NCI-H748 (cell line): ENCODE measurements around the gene HNRNPM.
A peak's percentile ranks its signal among the peaks of the same experiment; 100 is the strongest.
"Not testable (repeated sequence)": the region's sequence is repeated elsewhere in the genome, so short reads cannot be mapped to it uniquely, and the experiment has no call there.

ENCODE experiments used
- DNase-seq: peaks from one replicate; lab custom pipeline; 2025; ENCODE audit not compliant: unreplicated experiment; lab: John Stamatoyannopoulos, UW

The HNRNPM gene

DNA sequence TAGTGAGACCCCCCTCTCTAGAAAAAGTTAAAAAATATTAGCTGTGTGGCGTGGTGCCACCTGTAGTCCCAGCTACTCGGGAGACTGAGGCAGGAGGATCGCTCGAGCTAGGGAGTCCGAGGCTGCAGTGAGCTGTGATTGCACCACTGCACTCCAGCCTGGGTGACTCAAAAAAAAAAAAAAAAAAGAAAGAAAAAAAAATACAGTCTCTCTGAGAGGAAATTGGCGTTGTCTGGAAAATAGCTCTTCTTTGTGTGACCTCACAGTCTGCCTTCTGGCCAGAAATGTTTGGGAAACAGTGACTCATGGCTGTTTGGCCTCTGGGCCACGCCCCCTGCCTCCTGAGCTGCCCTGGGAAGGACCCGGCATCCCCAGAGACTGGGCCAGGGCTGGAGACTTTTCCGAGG lies 21.0 kb upstream of the HNRNPM start:
- no peak for DNase-seq

DNA sequence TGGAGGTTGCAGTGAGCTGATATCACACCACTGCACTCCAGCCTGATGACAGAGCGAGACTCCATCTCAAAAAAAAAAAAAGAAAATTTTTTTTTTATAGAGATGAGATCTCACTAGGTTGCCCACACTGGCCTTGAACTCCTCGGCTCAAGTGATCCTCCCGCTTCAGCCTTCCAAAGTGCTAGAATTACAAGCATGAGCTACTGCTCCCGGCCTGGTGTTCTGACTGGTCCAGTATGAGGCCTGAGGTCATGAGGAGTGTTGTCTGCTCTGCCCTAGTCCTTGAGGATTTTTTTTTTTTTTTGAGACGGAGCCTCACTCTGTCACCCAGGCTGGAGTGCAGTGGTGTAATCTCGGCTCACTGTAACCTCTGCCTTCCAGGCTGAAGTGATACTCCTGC lies 19.4 kb upstream of the HNRNPM start:
- DNase-seq: not testable (repeated sequence)

DNA sequence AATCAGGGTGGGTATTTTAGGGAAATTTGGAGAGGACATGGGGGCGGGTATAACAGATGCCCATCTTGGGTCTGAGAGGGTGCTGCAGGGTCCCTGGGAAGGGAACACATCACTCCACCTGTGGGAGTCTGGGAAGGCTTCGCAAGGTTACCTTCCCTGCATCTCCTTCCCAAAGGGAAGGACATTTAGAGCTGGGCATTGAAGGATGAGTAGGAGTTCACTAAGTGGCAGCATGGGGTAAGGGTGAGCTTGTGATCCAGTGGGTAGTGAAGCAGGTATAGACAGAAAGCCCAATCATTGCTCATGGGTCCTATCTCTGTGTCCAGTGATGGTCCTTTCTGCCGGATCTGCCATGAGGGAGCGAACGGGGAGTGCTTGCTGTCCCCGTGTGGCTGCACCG lies 18.5 kb upstream of the HNRNPM start:
- no peak for DNase-seq

DNA sequence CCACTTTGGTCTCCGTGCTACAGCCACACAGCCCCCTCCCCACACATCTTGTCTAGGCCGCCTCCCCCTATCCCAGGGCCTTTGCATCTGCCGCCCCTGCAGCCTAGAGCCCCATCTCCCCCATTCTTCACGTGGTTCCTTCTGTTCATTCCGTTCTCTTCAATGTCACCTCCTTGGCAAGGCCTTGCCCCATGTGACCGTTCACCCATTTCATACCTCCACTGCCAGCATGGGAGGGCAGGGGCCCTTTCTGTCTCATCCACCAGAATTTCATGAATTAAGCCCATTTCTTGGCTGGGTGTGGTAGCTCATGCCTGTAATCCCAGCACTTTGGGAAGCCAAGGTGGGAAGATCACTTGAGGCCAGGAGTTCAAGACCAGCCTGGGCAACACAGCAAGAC lies 15.7 kb upstream of the HNRNPM start:
- no peak for DNase-seq

DNA sequence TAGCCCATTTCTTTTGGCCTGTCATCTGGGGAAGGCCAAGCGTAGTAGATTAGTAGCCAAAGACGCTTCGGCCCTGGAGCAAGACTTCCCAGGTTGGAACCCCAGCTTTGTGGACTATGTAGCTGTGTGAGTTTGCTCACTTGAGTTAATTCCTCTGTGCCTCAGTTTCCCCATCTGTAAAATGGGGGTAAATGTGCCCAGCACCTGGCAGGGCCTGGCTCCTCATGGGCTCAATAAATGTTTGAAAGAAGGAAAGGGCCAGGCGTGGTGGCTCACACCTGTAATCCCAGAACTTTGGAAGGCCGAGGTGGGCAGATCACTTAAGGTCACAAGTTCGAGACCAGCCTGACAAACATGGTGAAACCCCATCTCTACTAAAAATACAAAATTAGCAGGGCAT lies 14.9 kb upstream of the HNRNPM start:
- DNase-seq: no peak

DNA sequence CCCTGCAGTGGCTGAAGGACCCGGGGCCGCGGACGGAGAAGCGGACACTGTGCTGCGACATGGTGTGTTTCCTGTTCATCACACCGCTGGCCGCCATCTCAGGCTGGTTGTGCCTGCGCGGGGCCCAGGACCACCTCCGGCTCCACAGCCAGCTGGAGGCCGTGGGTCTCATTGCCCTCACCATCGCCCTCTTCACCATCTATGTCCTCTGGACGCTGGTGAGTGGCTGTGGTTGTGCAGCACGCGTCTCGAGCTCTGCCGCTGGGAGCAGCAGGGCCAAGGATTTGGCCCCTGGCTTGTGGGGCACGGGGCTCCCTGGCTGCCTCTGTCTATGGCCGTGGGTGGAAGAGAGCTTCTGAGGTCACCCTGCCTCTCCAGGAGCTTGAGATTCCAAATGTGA lies 14.1 kb upstream of the HNRNPM start:
- no peak for DNase-seq

DNA sequence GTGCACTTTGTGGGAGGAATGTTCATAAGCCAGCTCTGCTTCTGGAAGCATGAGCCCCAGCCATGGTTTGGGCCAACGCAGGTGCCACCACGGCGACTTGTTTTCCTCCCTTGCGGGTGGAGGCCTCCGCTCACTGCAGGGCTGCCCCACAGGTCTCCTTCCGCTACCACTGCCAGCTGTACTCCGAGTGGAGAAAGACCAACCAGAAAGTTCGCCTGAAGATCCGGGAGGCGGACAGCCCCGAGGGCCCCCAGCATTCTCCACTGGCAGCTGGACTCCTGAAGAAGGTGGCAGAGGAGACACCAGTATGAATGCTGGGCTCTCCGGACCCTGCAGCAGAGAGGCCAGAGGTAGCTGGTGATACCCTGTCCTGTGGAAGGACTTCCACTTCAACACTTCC lies 6.5 kb upstream of the HNRNPM start:
- no peak for DNase-seq

DNA sequence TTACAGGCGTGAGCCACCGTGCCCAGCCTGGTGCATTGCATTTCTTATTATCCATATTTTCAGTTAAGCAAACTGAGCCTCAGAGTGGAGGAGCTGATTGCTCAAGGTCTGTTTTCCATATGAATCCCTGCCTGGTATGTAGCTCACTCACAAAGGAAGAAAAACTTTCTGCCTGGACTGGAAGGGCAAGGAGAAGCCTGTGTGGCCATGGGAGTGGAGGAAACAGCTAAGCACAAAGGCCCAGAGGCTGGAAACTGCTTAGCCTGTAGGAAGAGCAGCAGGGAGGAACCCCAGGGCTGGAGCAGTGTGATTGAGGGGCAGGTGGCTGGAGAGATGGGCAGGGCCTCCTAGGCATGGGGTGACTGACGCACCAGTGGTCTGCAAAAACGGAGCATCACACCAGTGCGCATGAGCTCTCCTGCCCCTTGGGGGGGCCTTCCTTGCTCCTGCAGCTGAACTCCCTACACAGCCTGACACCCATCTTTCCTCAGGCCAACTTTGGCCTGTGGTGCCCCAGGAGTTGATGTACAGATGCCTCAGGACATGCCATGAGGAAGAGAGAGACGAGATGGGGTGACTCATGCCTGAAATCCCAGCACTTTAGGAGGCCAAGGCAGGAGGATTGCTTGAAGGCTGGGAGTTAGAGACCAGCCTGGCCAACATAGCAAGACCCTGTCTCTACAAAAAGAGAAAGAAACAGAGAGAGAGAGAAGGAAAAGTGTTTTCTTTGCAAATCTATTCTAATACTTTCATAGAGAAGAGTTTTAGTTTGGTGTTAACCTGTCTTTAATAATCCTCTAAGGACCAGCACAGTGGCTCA lies 2.8 kb upstream of the HNRNPM start:
- DNase-seq: no peak

DNA sequence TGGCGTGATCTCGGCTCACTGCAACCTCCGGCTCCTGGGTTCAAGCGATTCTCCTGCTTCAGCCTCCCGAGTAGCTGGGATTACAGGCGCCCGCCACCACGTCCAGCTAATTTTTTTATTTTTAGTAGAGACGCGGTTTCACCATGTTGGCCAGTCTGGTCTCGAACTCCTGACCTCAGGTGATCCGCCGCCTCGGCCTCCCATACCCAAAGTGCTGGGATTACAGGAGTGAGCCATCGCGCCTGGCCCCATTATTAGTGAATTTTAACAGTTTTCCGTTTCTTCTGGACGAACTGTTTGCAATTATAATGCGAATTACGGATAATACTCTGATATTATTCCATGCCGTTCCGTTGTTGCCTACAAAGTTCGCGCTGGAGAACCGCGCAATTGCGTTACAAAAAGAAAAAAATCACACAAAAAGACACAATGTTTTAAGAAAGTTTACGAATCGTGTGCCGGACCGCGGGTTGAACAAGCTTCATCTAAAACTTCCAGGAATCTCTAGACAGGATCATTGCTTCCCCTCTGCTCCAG lies 567 bp upstream of the HNRNPM start:
- not testable (repeated sequence) for DNase-seq

DNA sequence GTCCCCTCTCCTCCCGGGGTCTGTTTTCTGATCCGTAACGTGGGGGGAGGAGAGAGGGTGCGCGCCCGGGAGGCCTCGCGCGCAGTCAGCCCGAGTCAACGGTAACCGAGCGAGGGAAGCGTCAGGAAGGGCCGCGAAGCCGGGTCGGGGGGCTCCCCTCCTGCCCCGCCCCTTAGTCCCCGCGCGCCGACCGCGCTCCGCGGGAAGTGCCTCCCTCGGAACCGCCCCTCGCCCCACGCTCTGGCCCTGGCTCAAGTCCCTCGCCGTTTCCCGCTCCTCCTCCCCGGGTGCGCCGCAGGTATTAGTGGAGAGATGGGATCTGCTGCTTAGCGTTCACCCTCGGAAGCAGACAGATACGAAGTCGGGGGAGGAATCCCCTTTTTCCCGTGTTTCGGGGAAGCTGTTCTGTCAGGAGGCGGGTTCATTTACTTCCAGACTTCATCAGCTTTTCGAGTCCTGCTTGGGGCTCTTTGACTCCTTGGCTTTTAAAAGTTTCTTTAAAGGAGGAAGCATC lies 770 bp downstream of the HNRNPM start:
- DNase-seq: peak; percentile 45

DNA sequence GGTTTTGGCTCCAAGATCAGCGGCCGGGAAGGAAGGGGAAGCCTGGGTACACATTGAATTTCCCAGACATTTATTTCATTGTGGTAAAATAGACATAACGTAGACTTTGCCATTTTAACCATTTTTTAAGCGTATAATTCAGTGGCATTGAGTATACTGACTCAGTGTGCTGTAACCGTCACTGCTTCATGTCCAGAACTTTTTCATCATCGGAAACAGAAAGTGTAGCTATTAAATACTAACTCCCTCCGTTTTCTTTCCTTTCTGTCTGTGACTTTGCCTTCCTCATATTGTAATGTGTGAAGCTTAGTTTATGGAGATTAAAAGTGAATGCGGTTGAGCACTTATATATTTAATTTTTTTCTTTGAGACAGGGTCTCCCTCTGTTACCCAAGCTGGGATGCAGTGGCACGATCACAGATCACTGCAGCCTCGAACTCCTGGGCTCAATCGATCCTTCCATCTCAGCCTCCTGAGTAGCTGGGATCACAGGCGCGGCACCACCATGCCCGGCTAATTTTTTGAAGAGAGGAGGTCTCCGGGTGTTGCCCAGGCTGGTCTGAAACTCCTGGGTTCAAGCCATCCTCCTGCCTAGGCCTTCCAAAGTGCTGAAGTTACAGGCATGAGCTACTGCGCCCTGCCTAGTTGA lies 1.4 kb downstream of the HNRNPM start:
- no peak for DNase-seq

DNA sequence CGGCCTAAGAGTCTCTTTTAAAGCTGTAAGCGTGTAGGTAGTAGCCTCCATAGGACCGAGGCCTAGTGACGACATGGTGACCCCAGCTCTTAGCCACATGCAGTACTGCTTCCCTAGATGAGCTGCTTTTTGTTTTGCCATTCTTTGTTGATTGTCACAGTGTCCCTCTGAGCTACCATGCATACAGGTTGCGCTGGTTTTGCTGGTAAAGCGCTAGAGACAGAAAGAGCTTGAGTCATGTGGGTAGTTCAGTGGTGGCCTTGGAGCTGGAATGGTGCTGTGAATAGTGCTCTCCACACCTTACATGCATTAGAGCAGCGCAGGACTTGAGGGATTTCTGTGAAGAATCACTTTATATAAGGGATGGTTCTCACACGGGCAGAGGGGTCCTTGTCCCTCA lies 5.1 kb downstream of the HNRNPM start:
- no peak for DNase-seq

DNA sequence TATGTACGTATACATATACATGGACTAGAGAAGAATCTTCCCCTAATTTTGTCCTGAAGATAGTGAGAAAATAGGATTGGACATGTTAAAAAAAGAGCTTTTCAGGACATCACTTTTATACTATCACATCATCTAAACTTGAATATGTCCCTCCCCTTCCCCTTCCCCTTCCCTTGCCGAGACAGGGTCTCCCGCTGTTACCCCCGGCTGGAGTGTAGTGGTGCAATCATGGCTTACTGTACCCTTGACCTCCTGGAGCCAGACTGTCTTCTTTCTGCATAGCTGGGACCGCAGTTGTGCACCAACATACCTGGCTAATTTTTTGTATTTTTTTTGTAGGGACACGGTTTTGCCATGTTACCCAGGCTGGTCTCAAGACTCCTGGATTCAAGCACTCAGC lies 6.6 kb downstream of the HNRNPM start:
- DNase-seq: no peak

DNA sequence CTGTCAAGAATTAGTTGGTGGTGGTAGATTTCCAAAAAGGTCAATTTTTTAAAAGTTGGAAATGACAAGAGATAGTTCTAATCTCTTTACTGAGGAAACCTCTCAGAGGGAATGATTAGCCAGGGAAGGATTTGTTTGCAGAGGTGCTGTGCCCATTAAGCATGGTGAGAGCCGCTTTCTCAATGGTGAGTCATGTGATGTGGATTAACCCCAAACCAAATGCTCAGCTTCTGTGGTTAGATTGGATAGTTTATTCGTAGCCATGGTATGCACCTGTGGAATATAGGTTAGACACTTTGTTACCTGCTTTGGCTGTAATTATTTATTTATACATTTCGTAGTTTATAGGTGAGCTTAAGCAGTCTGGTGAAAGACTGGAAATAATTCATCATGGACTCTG lies 7.1 kb downstream of the HNRNPM start:
- no peak for DNase-seq

DNA sequence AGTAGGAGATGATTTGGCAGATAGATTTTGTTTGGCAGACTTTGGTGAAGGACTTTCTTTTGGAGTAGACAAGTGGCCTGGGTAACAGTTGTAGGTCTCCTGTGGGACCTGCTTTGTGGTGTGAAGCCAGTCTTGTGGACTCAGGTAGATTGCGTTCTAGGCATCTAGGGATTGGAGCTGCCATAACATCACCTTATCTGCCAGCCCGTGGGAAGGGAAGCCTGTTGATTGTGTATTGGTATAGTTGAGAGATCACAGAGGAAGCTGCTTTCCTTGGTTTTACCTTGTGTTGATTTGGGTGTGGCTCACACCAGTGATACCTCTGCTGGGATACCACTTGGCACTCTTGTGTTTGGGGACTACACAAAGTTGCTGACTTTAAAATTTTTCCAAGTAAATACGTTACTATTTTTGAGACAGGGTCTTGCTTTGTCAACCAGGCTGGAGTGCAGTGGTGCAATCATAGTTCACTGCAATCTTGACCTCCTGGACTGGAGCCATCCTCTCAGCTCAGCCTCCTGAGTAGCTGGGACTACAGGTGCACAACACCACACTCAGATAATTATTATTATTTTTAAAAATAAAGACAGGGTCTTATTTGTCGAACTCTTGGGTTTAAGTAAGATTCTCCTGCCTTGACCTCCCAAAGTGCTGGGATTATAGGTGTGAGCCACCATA lies 7.8 kb downstream of the HNRNPM start:
- no peak for DNase-seq

DNA sequence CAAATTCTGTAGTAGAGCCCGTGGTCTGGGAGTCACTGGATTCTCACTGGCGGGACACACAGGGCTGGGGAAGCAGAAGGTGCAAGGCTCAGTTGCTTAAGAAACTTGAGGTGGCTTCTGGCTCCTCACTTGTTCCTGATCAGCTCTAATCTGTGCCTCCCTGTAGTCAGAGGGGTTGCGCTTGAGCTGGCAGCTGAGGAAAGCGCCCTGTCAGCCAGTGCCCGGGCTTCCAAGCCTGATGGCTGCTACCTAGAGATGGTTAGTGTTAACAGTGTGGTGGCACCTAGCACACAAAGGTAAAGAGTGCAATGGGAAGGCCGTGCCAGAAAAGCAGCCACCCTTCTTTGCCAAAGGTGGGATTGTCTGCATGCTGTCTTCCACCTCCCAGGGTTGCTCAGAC lies 8.8 kb downstream of the HNRNPM start:
- no peak for DNase-seq

DNA sequence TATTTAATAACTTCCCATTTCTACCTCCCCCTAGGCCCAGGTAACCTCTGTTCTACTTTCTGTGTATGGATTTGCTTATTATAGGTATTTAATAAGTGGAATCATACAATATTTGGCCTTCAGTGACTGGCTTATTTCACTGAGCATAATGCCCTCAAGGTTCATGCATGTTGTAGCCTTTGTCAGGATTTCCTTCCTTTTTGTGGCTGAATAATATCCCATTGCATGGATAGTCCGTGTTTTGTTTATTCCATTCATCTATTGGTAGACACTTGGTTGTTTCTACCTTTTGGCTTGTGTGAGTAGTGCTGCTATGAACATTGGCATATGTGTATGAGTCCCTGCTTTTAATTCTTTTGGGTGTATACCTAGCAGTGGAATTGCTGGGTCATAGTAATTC lies 9.4 kb downstream of the HNRNPM start:
- DNase-seq: no peak

DNA sequence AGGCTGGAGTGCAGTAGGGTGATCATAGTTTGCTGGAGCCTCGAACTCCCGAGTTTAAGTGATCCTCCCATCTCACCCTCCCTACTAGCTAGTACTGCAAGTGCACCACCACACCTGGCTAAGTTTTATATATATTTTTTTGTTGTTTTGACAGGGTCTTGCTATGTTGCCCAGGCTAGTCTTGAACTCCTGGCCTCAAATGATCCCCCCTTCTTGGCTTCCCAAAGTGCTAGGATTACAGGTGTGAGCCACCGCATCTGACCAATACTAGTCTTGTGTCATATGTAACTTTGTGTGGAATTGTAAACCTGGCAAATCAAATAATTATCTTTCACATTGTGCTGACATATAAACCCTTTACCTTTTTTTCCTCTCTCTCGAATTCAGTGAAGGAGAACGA lies 10.2 kb downstream of the HNRNPM start:
- DNase-seq: no peak

DNA sequence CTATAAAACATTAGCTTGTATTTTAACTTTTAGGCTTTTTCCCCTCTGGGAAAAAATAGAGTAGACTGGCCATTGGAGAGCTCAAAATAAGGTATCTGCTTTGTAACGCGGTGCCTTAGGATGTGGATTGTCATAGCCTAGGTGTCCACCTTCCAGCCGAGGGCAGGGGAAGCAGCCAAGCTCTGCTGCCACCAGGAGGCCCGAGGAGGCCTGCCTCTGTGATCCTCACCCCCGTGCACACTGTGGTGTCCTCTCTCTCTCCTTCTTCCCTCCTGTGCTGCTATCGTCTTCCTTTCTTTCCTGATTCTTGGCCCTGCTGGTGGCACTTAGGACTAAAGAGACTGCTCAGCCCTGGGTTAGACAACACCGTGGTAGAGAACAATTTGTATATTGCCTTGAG lies 11.3 kb downstream of the HNRNPM start:
- no peak for DNase-seq

DNA sequence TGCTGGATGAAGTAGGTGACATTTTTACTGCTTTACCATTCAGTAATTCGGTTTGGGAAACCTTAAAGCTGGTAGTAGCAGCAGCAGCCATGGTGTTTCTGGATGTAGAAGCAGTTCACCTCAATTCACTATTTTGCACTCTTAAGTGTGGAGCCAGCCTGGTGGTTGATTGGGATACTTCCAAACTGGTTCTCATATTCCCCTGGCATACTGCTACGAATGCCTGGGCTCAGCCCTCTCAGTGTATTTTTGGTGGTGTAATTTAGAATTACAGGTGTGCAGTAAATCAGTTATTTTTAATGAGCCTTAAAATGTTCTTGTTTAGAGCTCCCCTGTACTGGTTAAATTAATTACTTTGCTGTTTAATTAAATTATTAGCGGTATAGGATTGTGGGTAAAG lies 12.4 kb downstream of the HNRNPM start:
- DNase-seq: no peak

DNA sequence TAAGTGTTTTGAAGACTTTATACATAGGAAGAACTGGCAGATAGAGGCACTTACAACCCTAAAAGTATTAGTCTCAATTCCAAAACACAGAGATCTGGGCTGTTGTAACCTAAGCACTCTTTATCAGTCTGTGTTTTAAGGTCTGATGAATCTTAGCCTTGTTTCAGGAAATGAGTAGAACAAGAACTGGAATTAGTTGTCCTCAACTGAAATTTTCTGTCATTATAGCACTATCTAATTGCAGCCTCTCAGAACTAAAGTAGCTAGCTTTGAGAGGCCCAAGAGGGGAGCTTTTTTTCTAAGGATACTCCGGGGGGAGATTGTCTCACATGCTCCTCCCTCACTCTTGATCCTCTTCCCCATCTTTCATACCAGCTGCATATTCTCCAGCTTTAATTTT lies 13.1 kb downstream of the HNRNPM start:
- no peak for DNase-seq

DNA sequence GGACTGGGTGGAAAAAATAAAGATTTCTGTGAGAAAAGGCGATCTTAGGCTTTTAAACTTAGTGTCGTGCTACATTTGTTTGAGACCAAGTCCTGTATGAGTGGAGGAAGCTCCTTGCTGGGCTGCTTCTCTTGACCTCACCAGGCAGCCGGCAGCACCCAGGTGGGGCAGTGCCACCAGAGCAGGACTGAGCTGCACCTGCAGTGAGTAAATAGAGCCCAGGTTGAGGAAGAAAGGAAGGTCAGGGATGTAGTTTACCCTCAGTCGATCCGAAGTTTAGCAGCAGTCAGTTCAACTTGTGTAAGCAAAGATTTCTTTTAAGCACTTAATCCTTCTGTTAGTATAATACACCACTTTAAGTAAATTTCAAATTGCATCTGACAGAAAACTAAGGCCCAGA lies 13.6 kb downstream of the HNRNPM start:
- DNase-seq: no peak
